Adrenal gland (tissue), 12 donors: Measurements from ENCODE around the gene RPL38. TPM values are rescaled to one million over a fixed set of nuclear protein-coding genes. Genes with fewer than 3 reads are reported as not detected.

Experiments
- DNase-seq, 7 donors: peaks; one replicate each; pipeline ENCODE4 v3.0.0-alpha.2; 2019 to 2020
- H3K27ac ChIP-seq, 5 donors: fragments of 200-600 bp; sonication (generic) in 4 of 5; 1 replicate in 3 of 5; 2 replicates in 2 of 5; pipeline versions ENCODE4 v1.5.1 to v1.8.0; 2016 to 2020; ENCODE audit warnings: mild to moderate bottlenecking in 1 of 5
- H3K27me3 ChIP-seq: fragments of 200-600 bp; 2 replicates; pipeline ENCODE4 v1.8.0; 2021
- H3K36me3 ChIP-seq, 2 donors: fragments of 200-600 bp; replicated peaks in 1 of 2; 1 replicate in 1 of 2; 2 replicates in 1 of 2; pipeline versions ENCODE4 v1.5.1 to v1.8.0; 2018 to 2022
- H3K4me1 ChIP-seq, 2 donors: fragments of 200-600 bp; replicated peaks in 1 of 2; 1 replicate in 1 of 2; 2 replicates in 1 of 2; pipeline versions ENCODE4 v1.5.1 to v1.8.0; 2018 to 2021
- H3K4me3 ChIP-seq, 4 donors: fragments of 200-600 bp; sonication (generic) in 3 of 4; one replicate each; pipeline ENCODE4 v1.5.1; 2016 to 2018
- H3K9me3 ChIP-seq, 3 donors: fragments of 200-600 bp; sonication (generic) in 1 of 3; replicated peaks in 1 of 3; 1 replicate in 2 of 3; 2 replicates in 1 of 3; pipeline versions ENCODE4 v1.5.1 to v1.8.0; 2016 to 2021
- POLR2A ChIP-seq, 2 donors: fragments of 450-650 bp; IDR thresholded peaks; one replicate each; pipeline ENCODE4 v1.6.1; 2017; ENCODE audit warnings: antibody characterized with exemption in 2 of 2, mild to moderate bottlenecking in 2 of 2, moderate library complexity in 1 of 2
- WGBS, 4 donors: extraction: QIAGEN DNeasy Blood & Tissue Kit in 2 of 4; methylation state at CpG; one replicate each; pipeline versions ENCODE4 v1.1.5 to v1.1.7; 2013 to 2017; 5-methylcytosine and 5-hydroxymethylcytosine counted together
- intact Hi-C, 2 donors: fragments of 100-400 bp; cut with DNase I; formaldehyde crosslinking; loops; one replicate each; pipeline versions ENCODE4 v1.14.1 to v1.15.0; 2022 to 2023
- polyA plus RNA-seq, 3 donors: library from polyadenylated mRNA; stranded (reverse); fragments of 200-250 nt in 2 of 3; fragments of 350-450 nt in 1 of 3; fragmentation: Illumina TruSeq in 1 of 3; extraction: RNeasy Lipid Tissue Mini Kit (QIAGEN cat#74804) in 1 of 3; gene quantifications; one replicate each; pipeline ENCODE4 v1.2.3, GENCODE V29; 2013 to 2014
- total RNA-seq, 9 donors: library from RNA; depleted of rRNA in 4 of 9; stranded (reverse); fragments of >200 nt in 4 of 9; fragments of 120-200 nt in 1 of 9; fragmentation: NEBNext Ultra II Directional in 1 of 9; extraction: Animal tissue kit (Norgen Biotek cat#: 25700) in 1 of 9; gene quantifications; one replicate each; pipeline versions ENCODE4 v1.1.0 to v1.2.4, GENCODE V29; 2013 to 2023
- TF ChIP-seq, protein P1 (sequence below), 6 experiments: fragments of 450-650 bp in 4 of 6; fragments of 200-600 bp in 2 of 6; sonication (generic) in 1 of 6; IDR thresholded peaks; 1 replicate in 5 of 6; 2 replicates in 1 of 6; pipeline versions ENCODE4 v1.5.1 to v1.8.0; 2016 to 2021; ENCODE audit warnings: antibody characterized with exemption in 6 of 6, mild to moderate bottlenecking in 2 of 6, moderate library complexity in 1 of 6
- donor health status: healthy with polysubstance abuse.
- donor health status: Bipolar disorder and iron deficiency.
- donor health status: DM: yes; HTN: yes; CAD: no.
- donor health status: DM: no; HTN: no; CAD: no.
- donor health status: DM: no; HTN: no; CAD: no.
- donor health status: DM: yes; HTN: yes; CAD: no.

Gene RPL38
- total and polyA plus RNA-seq, 12 donors: 136 to 1,921 (median 789) TPM

DNA sequence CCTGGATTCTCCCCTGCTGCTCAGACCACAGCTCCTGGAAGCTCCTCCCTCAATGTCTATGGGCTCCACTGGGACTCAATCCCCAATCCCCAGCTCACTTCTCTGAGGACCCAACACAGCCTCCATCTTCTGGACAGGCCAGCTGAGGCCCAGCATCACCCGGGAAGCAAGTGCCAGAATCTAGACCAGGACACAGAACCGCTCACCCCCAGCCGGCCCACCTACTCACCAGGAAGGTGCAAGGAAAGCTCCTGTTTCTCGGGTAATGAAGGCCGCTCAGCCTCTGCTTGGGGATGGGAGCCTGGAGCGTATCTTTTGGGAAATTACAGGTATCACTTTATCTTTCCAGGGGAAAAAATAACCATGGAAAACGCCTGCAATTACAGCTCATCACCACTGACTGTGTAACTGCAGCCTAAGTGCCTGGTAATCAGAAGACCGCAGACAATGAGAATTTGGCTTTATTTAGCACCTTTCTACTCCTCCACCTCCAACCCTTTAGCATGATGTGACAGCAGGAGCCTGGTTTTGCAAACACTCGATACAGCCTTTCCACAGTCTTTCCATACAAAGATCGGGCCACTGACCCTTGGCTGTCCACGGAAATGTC lies 49.6 kb upstream of the RPL38 start:
- Histone ChIP-seq H3K4me3 (no peak overlapping the region), H3K36me3 (no peaks in the 10 kb centered on the region), H3K27me3 (no peaks in the 10 kb centered on the region), H3K9me3 (no peaks in the 10 kb centered on the region), H3K27ac (no peak overlapping the region), H3K4me1 (no peaks in the 10 kb centered on the region)
- 81 to 90% (median 86%) methylated on average over 11 of the region's 11 CpGs for WGBS, 4 donors
- no peak for TF ChIP-seq POLR2A (IDR thresholded peaks at IDR 0.05)
- TF ChIP-seq, protein P1, sequence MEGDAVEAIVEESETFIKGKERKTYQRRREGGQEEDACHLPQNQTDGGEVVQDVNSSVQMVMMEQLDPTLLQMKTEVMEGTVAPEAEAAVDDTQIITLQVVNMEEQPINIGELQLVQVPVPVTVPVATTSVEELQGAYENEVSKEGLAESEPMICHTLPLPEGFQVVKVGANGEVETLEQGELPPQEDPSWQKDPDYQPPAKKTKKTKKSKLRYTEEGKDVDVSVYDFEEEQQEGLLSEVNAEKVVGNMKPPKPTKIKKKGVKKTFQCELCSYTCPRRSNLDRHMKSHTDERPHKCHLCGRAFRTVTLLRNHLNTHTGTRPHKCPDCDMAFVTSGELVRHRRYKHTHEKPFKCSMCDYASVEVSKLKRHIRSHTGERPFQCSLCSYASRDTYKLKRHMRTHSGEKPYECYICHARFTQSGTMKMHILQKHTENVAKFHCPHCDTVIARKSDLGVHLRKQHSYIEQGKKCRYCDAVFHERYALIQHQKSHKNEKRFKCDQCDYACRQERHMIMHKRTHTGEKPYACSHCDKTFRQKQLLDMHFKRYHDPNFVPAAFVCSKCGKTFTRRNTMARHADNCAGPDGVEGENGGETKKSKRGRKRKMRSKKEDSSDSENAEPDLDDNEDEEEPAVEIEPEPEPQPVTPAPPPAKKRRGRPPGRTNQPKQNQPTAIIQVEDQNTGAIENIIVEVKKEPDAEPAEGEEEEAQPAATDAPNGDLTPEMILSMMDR (IDR thresholded peaks at IDR 0.05): no peak
- intact Hi-C loops: no loop called here
- peak in 1 of 7 donors; percentile 37 for DNase-seq

DNA sequence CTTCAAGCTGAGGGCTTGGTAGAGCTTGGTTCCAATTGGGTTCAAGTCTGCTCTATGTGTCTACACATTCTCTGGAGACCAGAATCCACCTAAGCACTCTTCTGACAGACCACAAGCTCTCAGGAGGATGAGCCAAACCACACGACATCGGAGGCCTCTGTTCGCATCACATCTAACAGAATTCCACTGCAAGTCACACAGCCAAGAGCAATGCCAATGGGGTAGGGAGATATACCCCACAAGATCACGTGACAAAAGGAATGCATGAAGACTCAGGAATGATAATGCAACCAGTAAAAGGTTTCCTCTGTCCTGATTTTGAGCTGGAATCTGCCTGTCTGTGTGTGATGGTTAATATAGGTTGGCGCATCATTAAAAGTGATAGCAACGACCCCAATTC lies 46.6 kb upstream of the RPL38 start:
- Histone ChIP-seq H3K27me3 (no peaks in the 10 kb centered on the region), H3K9me3 (no peaks in the 10 kb centered on the region), H3K27ac (no peak overlapping the region), H3K4me3 (no peak overlapping the region), H3K4me1 (no peaks in the 10 kb centered on the region), H3K36me3 (no peaks in the 10 kb centered on the region)
- TF ChIP-seq, protein P1 (IDR thresholded peaks at IDR 0.05): no peak
- TF ChIP-seq POLR2A (IDR thresholded peaks at IDR 0.05): no peak
- peak in 1 of 7 donors; percentile 36 for DNase-seq
- intact Hi-C loops: no loop called here
- WGBS, 4 donors: 82 to 88% (median 84%) methylated on average over 6 of the region's 6 CpGs

DNA sequence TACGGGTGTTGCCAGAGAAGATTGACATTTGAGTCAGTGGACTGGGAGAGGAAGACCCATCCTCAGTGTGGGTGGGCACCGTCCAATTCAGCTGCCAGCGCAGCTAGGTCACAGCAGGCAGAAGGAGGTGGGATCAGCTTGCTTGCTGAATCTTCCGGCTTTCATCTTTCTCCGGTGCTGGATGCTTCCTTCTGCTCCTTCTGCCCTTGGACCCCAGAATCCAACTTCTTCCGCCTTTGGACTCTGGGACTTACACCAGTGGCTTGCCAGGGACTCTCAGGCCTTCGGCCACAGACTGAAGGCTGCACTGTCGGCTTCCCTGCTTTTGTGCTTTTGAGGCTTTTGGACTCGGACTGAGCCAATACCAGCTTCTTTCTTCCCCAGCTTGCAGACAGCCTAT lies 46.1 kb upstream of the RPL38 start:
- TF ChIP-seq, protein P1 (IDR thresholded peaks at IDR 0.05): no peak
- TF ChIP-seq POLR2A (IDR thresholded peaks at IDR 0.05): no peak
- DNase-seq: peak in 1 of 7 donors; percentile 30
- Histone ChIP-seq H3K4me3 (no peak overlapping the region), H3K9me3 (no peaks in the 10 kb centered on the region), H3K27ac (no peak overlapping the region), H3K4me1 (no peaks in the 10 kb centered on the region), H3K27me3 (no peaks in the 10 kb centered on the region), H3K36me3 (no peaks in the 10 kb centered on the region)
- intact Hi-C loops: no loop called here
- 78 to 88% (median 84%) methylated on average over 6 to 9 of the region's 9 CpGs for WGBS, 4 donors

DNA sequence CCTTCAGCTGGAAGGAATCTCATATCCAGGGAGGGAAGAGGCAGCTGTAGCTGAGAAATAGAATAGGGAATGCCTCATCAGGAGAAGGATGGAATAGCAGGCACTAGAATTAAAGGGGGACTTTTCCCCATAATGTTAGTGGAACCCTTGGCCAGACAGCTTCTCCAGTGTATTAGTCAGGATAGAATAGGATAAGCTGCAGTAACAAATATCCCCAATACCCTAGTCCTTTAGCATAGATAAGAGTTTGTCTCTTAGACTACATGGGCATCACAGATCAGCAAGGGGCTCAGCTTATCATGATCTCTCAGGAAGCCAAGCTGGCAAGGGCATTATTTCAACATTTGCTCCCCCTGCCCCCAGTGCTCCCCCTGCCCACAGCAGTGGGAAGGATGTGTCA lies 44.7 kb upstream of the RPL38 start:
- H3K27me3 ChIP-seq: no peaks in the 10 kb centered on the region

More for the DNA sequence above, 44.7 kb upstream of the RPL38 start:
- Histone ChIP-seq H3K36me3 (no peaks in the 10 kb centered on the region), H3K9me3 (no peaks in the 10 kb centered on the region), H3K4me3 (no peak overlapping the region), H3K4me1 (no peaks in the 10 kb centered on the region), H3K27ac (no peak overlapping the region)
- DNase-seq: peak in 1 of 7 donors; percentile 9
- TF ChIP-seq, protein P1 (IDR thresholded peaks at IDR 0.05): no peak
- no peak for TF ChIP-seq POLR2A (IDR thresholded peaks at IDR 0.05)
- intact Hi-C loops: no loop called here
